Panc1 (cell line): Measurements from ENCODE around the gene TRIM14. TPM values are rescaled to one million over a fixed set of nuclear protein-coding genes. Genes with fewer than 3 reads are reported as not detected.

Experiments used
- ATAC-seq: fragments of 200-7000 bp; cut with Tn5 transposase; 2 replicates; pipeline ENCODE4 v1.9.1; 2020; ENCODE audit warnings: mild to moderate bottlenecking, moderate library complexity
- BruUV-seq: library from RNA; stranded (reverse); fragments of 400-500 nt; replicated peaks from 2 replicates; lab custom pipeline; 2021; lab: Mats Ljungman, UMichigan
- CTCF ChIA-PET: fragments of 300-600 bp; sonication (Branson Sonifier 250); formaldehyde crosslinking; loops from one replicate; lab custom pipeline; 2022; ENCODE audit warnings: antibody characterized with exemption; lab: Charles Lee
- POLR2A ChIA-PET: fragments of 300-600 bp; sonication (Branson Sonifier 250); formaldehyde crosslinking; loops from one replicate; lab custom pipeline; 2022; ENCODE audit warnings: antibody characterized with exemption; lab: Charles Lee
- DNase-seq: peaks from one replicate; pipeline ENCODE4 v3.0.0-alpha.2; 2010; ENCODE audit warnings: low read depth, low spot score
- H3K27ac ChIP-seq: 2 replicates; pipeline ENCODE4 v1.5.1; 2011; ENCODE audit warnings: mild to moderate bottlenecking, low read length, inconsistent platforms
- H3K27me3 ChIP-seq: fragments of 200-500 bp; sonication (Bioruptor generic); 2 replicates; pipeline ENCODE4 v1.6.0; 2014; ENCODE audit warnings: low read length, inconsistent platforms; ENCODE audit not compliant: control insufficient read depth, insufficient read depth
- H3K36me3 ChIP-seq: fragments of 200-500 bp; sonication (Bioruptor generic); 2 replicates; pipeline ENCODE4 v1.5.1; 2014; ENCODE audit warnings: inconsistent platforms, mild to moderate bottlenecking, low read length, moderate library complexity; ENCODE audit not compliant: control insufficient read depth, insufficient read depth
- H3K4me1 ChIP-seq: 2 replicates; pipeline ENCODE4 v1.5.1; 2011; ENCODE audit warnings: inconsistent platforms, mild to moderate bottlenecking, low read length, moderate library complexity; ENCODE audit not compliant: control insufficient read depth, insufficient read depth
- H3K4me3 ChIP-seq, 2 experiments: 2 replicates each; pipeline ENCODE4 v1.5.1; 2011 to 2012; ENCODE audit warnings: low read depth in 2 of 2, low read length in 2 of 2, mild to moderate bottlenecking in 2 of 2, inconsistent platforms in 1 of 2, moderate library complexity in 1 of 2
- H3K9me3 ChIP-seq: fragments of 200-500 bp; sonication (Bioruptor generic); 2 replicates; pipeline ENCODE4 v1.5.1; 2014; ENCODE audit warnings: low read depth, mild to moderate bottlenecking, inconsistent platforms, low read length, moderate library complexity; ENCODE audit not compliant: control insufficient read depth, insufficient read depth
- CTCF ChIP-seq: fragments of 450-650 bp; IDR thresholded peaks from 2 replicates; pipeline ENCODE4 v1.5.1; 2017; ENCODE audit warnings: mild to moderate bottlenecking
- POLR2AphosphoS5 ChIP-seq: IDR thresholded peaks from 2 replicates; pipeline ENCODE4 v1.6.1; 2012; ENCODE audit warnings: mild to moderate bottlenecking, low read depth, low read length, moderate library complexity
- REST ChIP-seq, 2 experiments: IDR thresholded peaks; 2 replicates each; pipeline ENCODE4 v1.6.1; 2011 to 2012; ENCODE audit warnings: low read depth in 2 of 2, control low read depth in 1 of 2, low read length in 1 of 2, mild to moderate bottlenecking in 1 of 2, moderate library complexity in 1 of 2; ENCODE audit not compliant: insufficient read depth in 1 of 2
- SIN3A ChIP-seq: IDR thresholded peaks from 2 replicates; pipeline ENCODE4 v1.6.1; 2012; ENCODE audit warnings: low read depth, mild to moderate bottlenecking, low read length, moderate library complexity, borderline replicate concordance; ENCODE audit not compliant: insufficient read depth
- TCF7L2 ChIP-seq: IDR thresholded peaks from 2 replicates; pipeline ENCODE4 v1.6.1; 2011; ENCODE audit warnings: mild to moderate bottlenecking, low read depth, low read length, inconsistent platforms
- in situ Hi-C: cut with HindIII; loops from 2 replicates; pipeline ENCODE4 v1.10.0; 2016; ENCODE audit warnings: low sequenced_read_pairs, low pct_unique_long_range_greater_than_20kb
- intact Hi-C: fragments of 100-400 bp; cut with micrococcal nuclease; formaldehyde crosslinking; loops from one replicate; pipeline ENCODE4 v1.10.0; 2022; ENCODE audit not compliant: unreplicated experiment
- total RNA-seq: library from RNA; stranded (reverse); gene quantifications from one replicate; pipeline ENCODE4 v1.2.1, GENCODE V29; 2021; ENCODE audit not compliant: unreplicated experiment

Gene TRIM14
- total RNA-seq, 1 experiment from 2014 or later: 9.7 TPM

- CTCF ChIA-PET: no interaction called here
- no peak for ATAC-seq
- intact Hi-C loops: no loop called here
Observed at GRCh38 chr9:98148486-98148885, 29.5 kb upstream of the TRIM14 start.

GRCh38 chr9:98147582-98147981 lies 28.6 kb upstream of the TRIM14 start:
- H3K27ac ChIP-seq: no peak overlapping the region
- H3K9me3 ChIP-seq: no peaks in the 10 kb centered on the region
- H3K36me3 ChIP-seq: no peaks in the 10 kb centered on the region
- in situ Hi-C loops: no loop called here
- BruUV-seq: no TSS peak
- intact Hi-C loops: no loop called here
- ATAC-seq (no peak), DNase-seq (no peak)
- H3K4me1 ChIP-seq: no peaks in the 10 kb centered on the region
- TF ChIP-seq REST (IDR thresholded peaks at IDR 0.05; ENCODE audit: insufficient read depth in 1 of 2, low read depth in 2 of 2, low read length in 1 of 2) (no peak), TCF7L2 (no peak), POLR2AphosphoS5 (no peak), CTCF (no peak), SIN3A (no peak)
- POLR2A ChIA-PET: interaction anchor here (0.6 kb wide), 2 partner anchors 27 to 1927 kb away, joined by 9 to 22 read pairs; no protein-coding TSS in a partner anchor
- no peak overlapping the region for H3K4me3 ChIP-seq
- CTCF ChIA-PET: no interaction called here
- H3K27me3 ChIP-seq: no peaks in the 10 kb centered on the region

More at GRCh38 chr9:98148486-98148885, 29.5 kb upstream of the TRIM14 start:
- no TSS peak for BruUV-seq
- TF ChIP-seq REST (IDR thresholded peaks at IDR 0.05; ENCODE audit: insufficient read depth in 1 of 2, low read depth in 2 of 2, low read length in 1 of 2) (no peak), TCF7L2 (no peak), POLR2AphosphoS5 (no peak), SIN3A (no peak), CTCF (no peak)
- DNase-seq: no peak
- no peaks in the 10 kb centered on the region for H3K9me3 ChIP-seq
- no peaks in the 10 kb centered on the region for H3K4me1 ChIP-seq
- no peak overlapping the region for H3K4me3 ChIP-seq
- no peak overlapping the region for H3K27ac ChIP-seq
- POLR2A ChIA-PET: no interaction called here
- in situ Hi-C loops: no loop called here
- H3K36me3 ChIP-seq: no peaks in the 10 kb centered on the region
- no peaks in the 10 kb centered on the region for H3K27me3 ChIP-seq
